Measurements from ENCODE around the gene ZNF213. TPM values are rescaled to one million over a fixed set of nuclear protein-coding genes. Genes with fewer than 3 reads are reported as not detected.

The ZNF213 gene
- total and polyA plus RNA-seq, 8 donors, result 5.0 to 8.8 (median 6.7) TPM

DNA sequence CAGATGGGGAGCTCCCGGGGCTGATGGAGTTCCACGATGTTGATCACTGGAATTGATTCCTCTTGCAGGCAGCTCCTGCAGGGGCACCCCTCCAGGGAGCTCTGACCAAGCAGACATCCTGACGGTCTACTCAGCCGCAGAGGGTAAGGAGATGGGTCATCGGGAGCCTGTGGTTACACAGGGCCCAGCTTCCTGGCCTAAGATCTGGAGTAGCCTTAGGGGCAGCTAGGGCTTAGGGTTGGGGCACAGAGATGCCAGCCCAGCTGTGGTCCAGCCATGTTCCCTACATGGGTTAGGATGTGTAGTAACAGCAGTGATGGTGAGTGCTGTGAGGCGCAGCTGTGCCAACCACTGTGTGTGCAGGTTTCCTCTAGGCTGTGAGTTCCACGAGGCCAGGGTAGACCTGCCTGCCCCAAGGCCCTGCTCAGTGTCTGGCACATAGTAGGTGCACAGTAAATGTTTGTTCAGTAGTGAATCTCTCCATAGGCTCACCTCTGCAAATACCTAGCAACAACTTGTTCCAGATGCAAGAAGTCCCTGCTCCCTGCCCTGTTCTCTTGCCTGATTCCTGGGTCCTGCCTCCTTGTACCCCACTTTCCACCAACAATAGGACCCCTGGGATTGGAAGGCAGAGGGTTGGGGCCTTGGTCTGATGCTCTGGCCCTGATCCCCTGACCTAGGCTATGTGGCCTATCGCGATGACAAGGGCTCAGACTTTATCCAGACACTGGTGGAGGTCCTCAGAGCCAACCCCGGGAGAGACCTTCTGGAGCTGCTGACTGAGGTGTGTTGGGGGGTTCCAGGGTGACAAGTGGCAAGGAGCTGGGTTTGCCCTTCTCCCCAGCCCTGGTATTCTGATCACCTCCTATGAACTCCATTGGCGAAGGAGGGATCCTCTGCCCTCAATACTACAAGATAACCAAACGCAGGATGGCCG is 13.7 kb downstream of the ZNF213 start:
- Histone ChIP-seq H3K4me1 (peaks cover 0 to 9% (median 0%) of the 10 kb centered on the region in 3 donors), H3K27ac (no peak overlapping the region), H3K27me3 (no peaks in the 10 kb centered on the region), H3K9me3 (no peaks in the 10 kb centered on the region), H3K4me3 (no peak overlapping the region), H3K36me3 (no peaks in the 10 kb centered on the region)
- WGBS, 2 donors, result 87 to 90% methylated on average over 13 of the region's 13 CpGs
- no peak for ATAC-seq
- FAIRE-seq, result no peak
- DNase-seq, result peak in 1 of 6 donors; percentile 58
- intact Hi-C loops (cut with DNase I), result no loop called here
- TF ChIP-seq, protein P1, sequence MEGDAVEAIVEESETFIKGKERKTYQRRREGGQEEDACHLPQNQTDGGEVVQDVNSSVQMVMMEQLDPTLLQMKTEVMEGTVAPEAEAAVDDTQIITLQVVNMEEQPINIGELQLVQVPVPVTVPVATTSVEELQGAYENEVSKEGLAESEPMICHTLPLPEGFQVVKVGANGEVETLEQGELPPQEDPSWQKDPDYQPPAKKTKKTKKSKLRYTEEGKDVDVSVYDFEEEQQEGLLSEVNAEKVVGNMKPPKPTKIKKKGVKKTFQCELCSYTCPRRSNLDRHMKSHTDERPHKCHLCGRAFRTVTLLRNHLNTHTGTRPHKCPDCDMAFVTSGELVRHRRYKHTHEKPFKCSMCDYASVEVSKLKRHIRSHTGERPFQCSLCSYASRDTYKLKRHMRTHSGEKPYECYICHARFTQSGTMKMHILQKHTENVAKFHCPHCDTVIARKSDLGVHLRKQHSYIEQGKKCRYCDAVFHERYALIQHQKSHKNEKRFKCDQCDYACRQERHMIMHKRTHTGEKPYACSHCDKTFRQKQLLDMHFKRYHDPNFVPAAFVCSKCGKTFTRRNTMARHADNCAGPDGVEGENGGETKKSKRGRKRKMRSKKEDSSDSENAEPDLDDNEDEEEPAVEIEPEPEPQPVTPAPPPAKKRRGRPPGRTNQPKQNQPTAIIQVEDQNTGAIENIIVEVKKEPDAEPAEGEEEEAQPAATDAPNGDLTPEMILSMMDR (IDR thresholded peaks at IDR 0.05), result no peak

DNA sequence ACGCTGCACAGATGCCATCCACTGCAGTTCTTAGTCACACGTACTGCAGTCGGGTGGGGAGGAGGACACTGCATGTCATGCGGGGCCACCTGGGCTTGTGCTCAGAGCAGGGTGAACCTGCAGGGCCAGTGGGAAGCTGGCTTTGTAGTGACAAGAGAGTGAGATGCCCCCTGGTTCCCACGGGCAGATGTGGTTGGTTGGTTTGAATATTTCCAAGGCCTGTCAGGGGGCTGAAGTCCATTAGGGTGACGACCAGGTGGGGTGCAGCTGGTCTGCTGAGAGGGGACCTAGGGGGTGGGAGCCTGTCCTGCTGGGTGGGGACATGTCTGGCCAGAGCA is 14.3 kb downstream of the ZNF213 start:
- peak overlapping the region in 2 of 4 donors; percentile 47 to 70 for H3K4me3 ChIP-seq
- H3K27ac ChIP-seq, result peak overlapping the region in 3 of 4 donors; percentile 80 to 89 (median 85)
- no peaks in the 10 kb centered on the region for H3K36me3 ChIP-seq
- DNase-seq (peak in 1 of 6 donors; percentile 40), ATAC-seq (no peak), FAIRE-seq (no peak)
- H3K4me1 ChIP-seq, result peaks cover 0 to 9% (median 0%) of the 10 kb centered on the region in 3 donors
- no peaks in the 10 kb centered on the region for H3K9me3 ChIP-seq
- intact Hi-C loops (cut with DNase I), result no loop called here
- no peaks in the 10 kb centered on the region for H3K27me3 ChIP-seq
- TF ChIP-seq, protein P1 (IDR thresholded peaks at IDR 0.05), result no peak
- 91 to 94% methylated on average over 6 of the region's 6 CpGs for WGBS, 2 donors

DNA sequence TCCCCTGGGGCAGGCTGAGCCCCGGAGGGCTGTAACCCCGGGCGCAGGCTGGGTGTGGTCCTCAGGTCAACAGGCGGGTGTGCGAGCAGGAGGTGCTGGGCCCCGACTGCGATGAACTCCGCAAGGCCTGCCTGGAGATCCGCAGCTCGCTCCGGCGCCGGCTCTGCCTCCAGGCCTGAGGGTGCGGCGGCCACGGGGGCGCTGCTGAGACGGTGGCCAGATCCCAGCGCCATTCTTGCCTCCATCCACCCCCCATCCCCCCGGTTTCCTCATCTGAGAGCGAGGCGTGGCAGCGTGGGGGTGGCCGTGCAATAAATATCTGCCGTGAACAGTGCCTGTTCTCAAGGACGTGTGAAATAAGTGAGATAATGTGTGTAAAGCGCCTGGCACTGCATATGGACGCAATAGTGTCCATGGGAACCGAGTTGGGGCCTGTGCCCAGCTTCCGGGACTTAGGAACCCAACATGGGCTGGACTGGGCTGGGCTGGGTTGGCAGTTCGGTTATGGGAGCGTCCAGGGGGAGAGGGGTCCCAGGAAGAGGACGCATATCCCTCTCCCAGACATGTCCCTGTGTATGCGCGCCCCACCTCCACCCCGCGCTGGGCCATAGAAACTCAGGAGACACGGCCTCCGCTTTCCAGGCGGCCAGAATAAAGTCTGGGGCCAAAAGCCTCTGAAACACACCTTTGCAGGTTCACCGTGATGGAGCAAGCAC is 15.0 kb downstream of the ZNF213 start:
- Histone ChIP-seq H3K9me3 (no peaks in the 10 kb centered on the region), H3K36me3 (no peaks in the 10 kb centered on the region), H3K27ac (peak overlapping the region; percentile 80 to 90 (median 87)), H3K4me1 (peaks cover 0 to 9% (median 0%) of the 10 kb centered on the region in 3 donors), H3K4me3 (peak overlapping the region; percentile 38 to 70 (median 42)), H3K27me3 (no peaks in the 10 kb centered on the region)
- 5 to 9% methylated on average over 41 of the region's 41 CpGs for WGBS, 2 donors
- intact Hi-C loops (cut with DNase I), result no loop called here
- TF ChIP-seq, protein P1 (IDR thresholded peaks at IDR 0.05), result peak in 3 of 4 donors; percentile 9 to 19 (median 15)
- FAIRE-seq (no peak), ATAC-seq (peak; percentile 42 to 64 (median 58)), DNase-seq (peak; percentile 70 to 89 (median 76))

DNA sequence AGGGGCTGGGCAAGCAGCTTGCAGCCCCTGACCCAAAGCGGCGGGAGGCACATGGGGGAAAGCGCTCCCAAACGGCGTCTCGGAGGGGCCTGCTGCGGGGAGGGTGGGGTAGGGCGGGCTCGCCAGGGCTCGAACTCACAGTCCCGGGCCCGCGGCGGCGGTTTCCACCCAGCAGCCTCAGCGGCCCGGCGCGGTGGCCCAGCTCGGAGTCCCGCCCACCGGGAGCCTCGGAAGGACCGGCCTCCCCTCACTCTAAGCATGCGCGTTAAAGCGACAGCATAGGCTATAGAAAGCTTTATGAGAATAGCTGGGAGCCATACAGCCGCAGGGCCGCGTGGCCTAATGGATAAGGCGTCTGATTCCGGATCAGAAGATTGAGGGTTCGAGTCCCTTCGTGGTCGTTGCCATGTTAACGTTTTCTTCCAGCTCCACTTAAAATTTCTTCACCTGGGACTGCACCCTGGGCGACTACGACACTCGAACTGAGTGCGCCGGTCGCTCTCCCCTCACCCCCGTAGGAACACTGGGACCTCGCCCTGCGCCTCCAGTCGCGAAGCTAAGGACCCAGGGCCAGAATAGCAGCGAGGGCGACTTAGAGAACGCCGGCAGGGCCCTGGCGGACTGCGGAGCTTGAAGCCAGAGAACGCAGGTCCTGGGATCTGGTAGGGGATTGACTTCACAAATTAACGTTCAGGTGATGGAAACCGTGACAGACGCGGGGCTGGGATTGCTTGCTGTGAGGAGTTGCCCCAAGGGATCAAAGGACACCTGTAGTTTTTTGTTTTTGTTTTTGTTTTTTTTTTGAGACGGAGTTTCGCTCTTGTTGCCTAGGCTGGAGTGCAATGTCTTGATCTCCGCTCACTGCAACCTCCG is 15.8 kb downstream of the ZNF213 start:
- intact Hi-C loops (cut with DNase I), result no loop called here
- ATAC-seq, result peak; percentile 89 to 94 (median 91)
- peaks cover 0 to 9% (median 0%) of the 10 kb centered on the region in 3 donors for H3K4me1 ChIP-seq
- DNase-seq, result peak; percentile 93 to 99 (median 98)
- peak overlapping the region; percentile 80 to 90 (median 87) for H3K27ac ChIP-seq
- H3K4me3 ChIP-seq, result peak overlapping the region; percentile 38 to 70 (median 42)
- TF ChIP-seq, protein P1 (IDR thresholded peaks at IDR 0.05), result no peak
- no peak for FAIRE-seq
- H3K9me3 ChIP-seq, result no peaks in the 10 kb centered on the region
- WGBS, 2 donors, result 1% methylated on average over 60 to 62 of the region's 62 CpGs
- no peaks in the 10 kb centered on the region for H3K27me3 ChIP-seq
- H3K36me3 ChIP-seq, result no peaks in the 10 kb centered on the region

Data from pancreas (tissue), 10 donors.